BJ (cell line): Measurements from ENCODE around the gene RGS6. TPM values are rescaled to one million over a fixed set of nuclear protein-coding genes. Genes with fewer than 3 reads are reported as not detected.

Source experiments
- CTCF ChIA-PET: fragments of 350-600 bp; formaldehyde crosslinking; extraction: SDS; loops from one replicate; lab custom pipeline; 2021; ENCODE audit warnings: antibody characterized with exemption, inconsistent platforms; lab: Yijun Ruan, JAX
- POLR2A ChIA-PET: fragments of 300-600 bp; sonication (Branson Sonifier 250); formaldehyde crosslinking; extraction: SDS; loops from one replicate; lab custom pipeline; 2021; ENCODE audit warnings: antibody characterized with exemption; lab: Charles Lee
- DNase-seq: peaks from one replicate; pipeline ENCODE4 v3.0.0-alpha.2; 2011; ENCODE audit warnings: low read depth
- H3K27me3 ChIP-seq: 2 replicates; pipeline ENCODE4 v1.6.0; 2011; ENCODE audit warnings: low read length; ENCODE audit not compliant: control insufficient read depth, insufficient read depth
- H3K36me3 ChIP-seq: 2 replicates; pipeline ENCODE4 v1.5.1; 2011; ENCODE audit warnings: low read length; ENCODE audit not compliant: control insufficient read depth, insufficient read depth
- H3K4me3 ChIP-seq: 2 replicates; pipeline ENCODE4 v1.5.1; 2011; ENCODE audit warnings: low read depth, mild to moderate bottlenecking, control low read depth, low read length
- polyA plus RNA-seq: library from polyadenylated mRNA; depleted of rRNA; stranded (reverse); fragments of >200 nt; gene quantifications from 2 replicates; pipeline ENCODE4 v1.2.3, GENCODE V29; 2011
- TF ChIP-seq, protein P1 (sequence below): IDR thresholded peaks from 2 replicates; pipeline ENCODE4 v1.5.1; 2011; ENCODE audit warnings: low read depth, mild to moderate bottlenecking, control low read depth, inconsistent platforms, low read length, moderate library complexity; ENCODE audit not compliant: insufficient read depth

Gene RGS6
- polyA plus RNA-seq, 1 experiment = not detected

- TF ChIP-seq, protein P1, sequence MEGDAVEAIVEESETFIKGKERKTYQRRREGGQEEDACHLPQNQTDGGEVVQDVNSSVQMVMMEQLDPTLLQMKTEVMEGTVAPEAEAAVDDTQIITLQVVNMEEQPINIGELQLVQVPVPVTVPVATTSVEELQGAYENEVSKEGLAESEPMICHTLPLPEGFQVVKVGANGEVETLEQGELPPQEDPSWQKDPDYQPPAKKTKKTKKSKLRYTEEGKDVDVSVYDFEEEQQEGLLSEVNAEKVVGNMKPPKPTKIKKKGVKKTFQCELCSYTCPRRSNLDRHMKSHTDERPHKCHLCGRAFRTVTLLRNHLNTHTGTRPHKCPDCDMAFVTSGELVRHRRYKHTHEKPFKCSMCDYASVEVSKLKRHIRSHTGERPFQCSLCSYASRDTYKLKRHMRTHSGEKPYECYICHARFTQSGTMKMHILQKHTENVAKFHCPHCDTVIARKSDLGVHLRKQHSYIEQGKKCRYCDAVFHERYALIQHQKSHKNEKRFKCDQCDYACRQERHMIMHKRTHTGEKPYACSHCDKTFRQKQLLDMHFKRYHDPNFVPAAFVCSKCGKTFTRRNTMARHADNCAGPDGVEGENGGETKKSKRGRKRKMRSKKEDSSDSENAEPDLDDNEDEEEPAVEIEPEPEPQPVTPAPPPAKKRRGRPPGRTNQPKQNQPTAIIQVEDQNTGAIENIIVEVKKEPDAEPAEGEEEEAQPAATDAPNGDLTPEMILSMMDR = no peak
- Histone ChIP-seq H3K27me3 (no peaks in the 10 kb centered on the region), H3K36me3 (no peaks in the 10 kb centered on the region), H3K4me3 (no peak overlapping the region)
- no peak for DNase-seq
- CTCF ChIA-PET = interaction anchor here (1.0 to 1.1 kb wide), 2 partner anchors 8 to 529 kb away, joined by 3 read pairs; no protein-coding TSS in a partner anchor
- POLR2A ChIA-PET = no interaction called here
Measured at GRCh38 chr14:71891185-71891584, 41.0 kb upstream of the RGS6 start.

DNA sequence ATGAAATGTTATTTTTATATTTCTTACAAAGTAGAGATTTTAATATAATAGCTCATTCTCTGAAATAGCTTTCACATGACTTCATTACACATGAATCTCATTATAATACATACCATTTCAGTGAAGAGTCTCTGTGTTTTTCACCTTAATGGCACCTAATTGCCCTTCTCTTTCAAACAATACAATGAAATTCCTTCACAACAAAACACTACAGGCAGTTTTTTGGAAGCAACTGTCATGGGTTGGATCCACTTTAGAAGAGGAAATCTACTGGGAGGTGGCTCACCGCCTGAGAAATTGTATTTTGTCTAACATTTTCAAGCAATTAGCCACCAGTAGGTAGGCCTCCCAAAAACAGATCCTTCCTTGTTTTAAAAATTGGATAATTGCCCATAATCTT is 40.3 kb upstream of the RGS6 start:
- Histone ChIP-seq H3K36me3 (no peaks in the 10 kb centered on the region), H3K4me3 (no peak overlapping the region), H3K27me3 (no peaks in the 10 kb centered on the region)
- POLR2A ChIA-PET = no interaction called here
- DNase-seq = no peak
- CTCF ChIA-PET = interaction anchor here (1.1 kb wide), 1 partner anchor 9 kb away, joined by 3 read pairs; no protein-coding TSS in a partner anchor
- TF ChIP-seq, protein P1 = no peak

DNA sequence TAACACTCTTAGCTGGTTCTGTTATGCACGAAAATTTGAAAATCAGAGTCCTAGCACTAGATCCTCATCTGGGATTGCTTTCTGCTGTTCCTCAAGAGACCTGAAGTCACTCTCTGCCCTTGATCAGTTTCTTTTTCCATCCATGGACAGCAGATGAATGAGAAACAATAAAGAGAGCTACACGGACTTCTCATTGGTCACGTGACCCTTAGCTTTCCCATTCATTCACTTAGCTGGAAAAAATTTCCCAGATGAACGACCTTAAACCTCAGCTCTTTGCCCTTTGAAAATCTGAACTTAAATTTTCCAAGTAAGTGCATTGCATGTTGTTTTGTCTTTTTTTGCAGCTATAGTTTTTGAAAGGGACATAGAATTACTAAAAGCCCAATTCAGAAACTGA is 27.2 kb upstream of the RGS6 start:
- TF ChIP-seq, protein P1 = no peak
- no peaks in the 10 kb centered on the region for H3K36me3 ChIP-seq
- no peaks in the 10 kb centered on the region for H3K27me3 ChIP-seq
- no peak for DNase-seq
- no peak overlapping the region for H3K4me3 ChIP-seq
- ChIA-PET POLR2A (no interaction called here), CTCF (no interaction called here)

- CTCF ChIA-PET = no interaction called here
Measured at GRCh38 chr14:71905860-71906259, 26.4 kb upstream of the RGS6 start.

GRCh38 chr14:71907793-71908515 is 24.3 kb upstream of the RGS6 start:
- ChIA-PET POLR2A (no interaction called here), CTCF (no interaction called here)
- Histone ChIP-seq H3K27me3 (no peaks in the 10 kb centered on the region; the same call in 1 of the 2 replicates), H3K36me3 (no peaks in the 10 kb centered on the region), H3K4me3 (no peak overlapping the region)
- no peak for DNase-seq
- TF ChIP-seq, protein P1 = no peak

More at GRCh38 chr14:71905860-71906259, 26.4 kb upstream of the RGS6 start:
- Histone ChIP-seq H3K36me3 (no peaks in the 10 kb centered on the region), H3K4me3 (no peak overlapping the region), H3K27me3 (no peaks in the 10 kb centered on the region)
- TF ChIP-seq, protein P1 = no peak
- POLR2A ChIA-PET = no interaction called here
- no peak for DNase-seq
